Stimulated activated CD4-positive, alpha-beta T cell treated with anti-CD3 and anti-CD28 coated beads, Interleukin-4, amount 100 ng/mL, for 4 hours (primary cell): ENCODE measurements around the gene NF1.
"Not testable (repeated sequence)": the region's sequence is repeated elsewhere in the genome, so short reads cannot be mapped to it uniquely, and the experiment has no call there.

ENCODE experiments used
- DNase-seq, 2 experiments: peaks; one replicate each; pipeline ENCODE4 v3.0.0-alpha.2; 2020

NF1 gene

GRCh38 chr17:31202968-31203367, 108.2 kb downstream of the NF1 start:
- DNase-seq: no peak

- DNase-seq: no peak
Observed at GRCh38 chr17:31211352-31212012, 116.7 kb downstream of the NF1 start.

DNA sequence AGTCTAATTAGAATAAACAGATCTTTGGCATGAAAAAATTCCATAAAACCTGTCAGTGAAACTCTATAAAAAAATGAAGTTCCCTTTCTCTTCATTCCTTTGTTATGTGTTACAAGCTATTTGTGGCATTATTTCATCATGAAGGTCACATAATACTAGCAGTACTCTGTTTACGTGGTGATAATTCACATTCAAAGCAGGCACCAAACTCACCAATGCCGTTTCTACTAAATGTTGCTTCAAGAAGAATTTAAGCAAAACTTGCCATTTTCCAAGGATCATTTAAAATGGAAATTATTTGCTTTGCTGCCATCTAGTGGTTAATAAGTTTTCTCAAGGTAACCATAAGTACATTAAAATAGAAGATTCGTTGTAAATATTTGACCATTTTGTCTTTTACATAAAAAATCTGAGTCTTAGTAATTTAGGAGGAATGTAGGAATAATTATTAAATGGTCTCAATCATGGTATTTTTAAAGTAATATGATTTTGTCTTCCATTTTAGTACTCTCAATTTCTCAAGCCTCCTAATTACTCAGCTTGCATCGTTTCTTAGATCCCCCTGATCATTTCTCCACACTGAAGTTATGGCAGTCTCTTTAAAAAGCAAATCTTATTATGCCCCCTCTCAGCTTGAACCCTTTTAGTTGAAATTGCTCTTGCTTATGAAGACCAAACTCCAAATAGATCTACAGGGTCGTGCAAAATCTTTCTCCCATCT, 121.4 kb downstream of the NF1 start:
- no peak for DNase-seq

DNA sequence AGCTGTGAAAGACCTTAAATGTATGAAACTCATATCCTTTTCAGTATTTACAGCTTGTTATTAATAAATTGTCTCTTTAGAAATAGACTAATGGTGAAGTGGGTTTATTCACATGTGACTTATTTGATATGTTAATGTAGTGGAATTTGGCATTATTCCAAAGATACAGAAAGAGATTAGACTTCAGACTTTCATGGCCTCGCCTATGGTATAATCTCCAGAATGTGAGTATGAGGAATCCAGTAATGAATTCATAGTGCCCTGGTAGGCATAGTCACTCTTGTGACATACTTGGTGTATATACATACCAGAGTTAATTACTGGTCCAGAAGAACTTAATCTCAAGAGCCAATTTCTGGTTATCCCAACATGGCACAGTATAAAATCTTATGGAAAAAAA, 129.6 kb downstream of the NF1 start:
- DNase-seq: no peak

- no peak for DNase-seq
Observed at GRCh38 chr17:31225831-31226230, 131.1 kb downstream of the NF1 start.

- DNase-seq: no peak
Observed at GRCh38 chr17:31226373-31226772, 131.6 kb downstream of the NF1 start.

DNA sequence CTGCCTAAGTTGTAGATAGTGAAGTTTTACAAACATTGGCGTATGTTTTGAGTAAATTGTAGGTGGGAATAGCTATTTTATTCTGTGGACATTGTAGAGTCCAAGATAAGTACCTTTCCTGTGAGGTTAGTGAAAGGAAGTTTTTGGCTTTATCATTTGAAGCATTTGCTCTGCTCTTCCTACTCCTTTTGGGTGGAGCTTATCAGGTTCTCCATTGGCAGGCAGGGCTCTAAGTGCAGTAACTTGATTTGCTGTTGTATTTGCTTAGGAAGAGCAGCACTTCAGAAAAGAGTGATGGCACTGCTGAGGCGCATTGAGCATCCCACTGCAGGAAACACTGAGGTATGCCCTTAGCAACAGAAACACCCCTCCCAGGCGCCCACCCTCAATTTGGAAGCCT, 132.2 kb downstream of the NF1 start:
- DNase-seq: no peak

DNA sequence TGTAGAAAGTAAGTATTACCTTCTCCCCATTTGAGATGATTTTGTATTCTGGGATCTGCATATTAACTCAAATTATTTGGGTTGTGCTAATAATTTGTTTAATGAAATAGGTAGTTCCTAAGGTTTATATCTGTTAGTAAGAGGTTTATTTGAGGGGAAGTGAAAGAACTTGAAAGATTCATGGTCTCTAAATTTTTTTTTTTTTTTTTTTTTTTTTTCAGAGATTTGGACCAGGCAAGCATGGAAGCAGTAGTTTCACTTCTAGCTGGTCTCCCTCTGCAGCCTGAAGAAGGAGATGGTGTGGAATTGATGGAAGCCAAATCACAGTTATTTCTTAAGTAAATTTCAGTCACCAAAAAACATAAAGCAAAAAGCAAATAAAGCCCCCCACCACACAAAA, 137.1 kb downstream of the NF1 start:
- no peak for DNase-seq

DNA sequence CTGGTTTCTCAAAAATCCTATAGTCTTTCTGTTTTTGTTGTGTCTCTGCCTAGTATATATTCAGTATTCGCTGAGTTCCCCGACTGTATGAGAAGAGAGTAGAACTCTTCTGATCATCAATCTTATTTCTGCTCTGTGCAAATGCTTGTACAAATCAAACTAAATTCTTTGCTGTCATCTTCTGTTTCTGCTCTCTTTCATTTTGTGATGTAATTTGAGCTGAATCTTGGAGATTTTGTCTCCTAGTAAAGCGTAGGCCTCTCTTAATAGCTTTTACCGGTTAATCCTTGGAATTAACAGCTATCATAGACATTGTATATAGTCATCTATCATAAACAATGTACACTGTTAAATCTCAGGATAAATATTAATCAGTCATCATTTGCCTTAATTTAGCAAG, 140.3 kb downstream of the NF1 start:
- no peak for DNase-seq

- DNase-seq: no peak
Observed at GRCh38 chr17:31236137-31236536, 141.4 kb downstream of the NF1 start.

DNA sequence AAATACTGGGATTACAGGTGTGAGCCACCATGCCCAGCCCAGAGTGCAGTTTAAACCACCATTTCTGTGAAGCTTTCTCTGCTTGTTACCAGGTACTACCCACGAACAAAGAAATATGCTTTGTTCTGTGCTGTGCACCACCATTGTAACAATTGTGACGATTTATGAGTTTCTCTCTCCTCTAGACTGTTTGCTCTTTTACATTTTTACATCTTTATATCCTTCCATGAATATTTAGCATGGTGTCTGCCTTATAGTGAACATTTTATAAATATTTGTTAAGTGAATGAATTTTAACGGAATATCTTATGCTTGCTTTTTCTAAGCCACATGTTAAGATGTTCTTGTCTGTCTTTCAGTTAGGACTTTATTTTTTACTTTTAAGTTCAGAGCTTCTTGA, 141.9 kb downstream of the NF1 start:
- DNase-seq: no peak

GRCh38 chr17:31241116-31241515, 146.3 kb downstream of the NF1 start:
- DNase-seq: no peak

DNA sequence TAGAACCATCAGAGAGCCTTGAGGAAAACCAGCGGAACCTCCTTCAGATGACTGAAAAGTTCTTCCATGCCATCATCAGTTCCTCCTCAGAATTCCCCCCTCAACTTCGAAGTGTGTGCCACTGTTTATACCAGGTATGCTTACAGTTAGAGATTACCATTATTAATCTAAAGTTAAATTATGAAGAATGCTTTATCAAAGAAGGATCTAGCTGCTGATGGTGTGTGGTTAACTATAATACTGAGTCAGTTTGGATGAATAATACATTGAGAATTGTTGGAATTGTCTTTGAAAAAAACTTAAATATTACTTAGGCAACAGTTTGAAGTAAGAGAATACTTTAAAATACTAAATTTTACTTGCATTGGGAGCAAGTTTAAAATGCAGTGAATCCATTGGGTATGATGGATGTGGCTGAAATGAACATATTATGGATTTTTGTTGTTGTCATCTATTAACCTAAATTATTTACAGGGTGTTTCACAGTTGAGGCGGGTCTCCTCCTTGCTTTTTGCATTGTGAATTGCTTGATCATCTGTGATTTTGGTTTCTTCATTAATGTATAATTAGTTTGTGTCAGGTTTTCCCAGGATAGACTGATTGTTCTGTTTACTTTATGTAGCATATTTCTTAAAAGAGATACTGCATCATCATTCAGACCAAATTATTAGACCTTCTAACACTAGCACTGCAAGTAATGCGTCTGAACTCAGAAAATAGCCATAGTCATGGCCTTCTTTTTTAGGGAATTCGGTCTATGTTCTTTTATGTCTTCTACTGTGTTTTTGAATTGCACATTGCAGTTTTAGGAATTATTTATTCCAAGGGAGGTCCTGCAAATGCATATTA, 154.4 kb downstream of the NF1 start:
- DNase-seq: no peak

DNA sequence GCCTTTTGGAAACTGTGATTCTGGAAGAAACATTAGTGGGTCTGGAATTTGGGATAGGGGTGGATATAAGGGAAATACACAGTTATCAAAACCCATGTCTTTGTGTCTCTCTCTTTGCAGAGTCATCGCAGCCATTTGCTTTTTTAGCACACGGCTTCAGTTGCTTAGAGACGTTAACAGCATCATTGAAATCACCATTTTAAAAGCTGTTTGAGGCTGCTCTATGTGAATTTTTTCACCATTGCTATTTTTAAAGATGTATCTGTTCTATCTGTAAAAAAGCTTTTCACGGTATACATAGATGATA, 155.0 kb downstream of the NF1 start:
- DNase-seq: no peak

- no peak for DNase-seq
Observed at GRCh38 chr17:31250229-31250628, 155.5 kb downstream of the NF1 start.

- no peak for DNase-seq
Observed at GRCh38 chr17:31251105-31251969, 156.6 kb downstream of the NF1 start.

- DNase-seq: no peak
Observed at GRCh38 chr17:31251970-31252328, 157.2 kb downstream of the NF1 start.

DNA sequence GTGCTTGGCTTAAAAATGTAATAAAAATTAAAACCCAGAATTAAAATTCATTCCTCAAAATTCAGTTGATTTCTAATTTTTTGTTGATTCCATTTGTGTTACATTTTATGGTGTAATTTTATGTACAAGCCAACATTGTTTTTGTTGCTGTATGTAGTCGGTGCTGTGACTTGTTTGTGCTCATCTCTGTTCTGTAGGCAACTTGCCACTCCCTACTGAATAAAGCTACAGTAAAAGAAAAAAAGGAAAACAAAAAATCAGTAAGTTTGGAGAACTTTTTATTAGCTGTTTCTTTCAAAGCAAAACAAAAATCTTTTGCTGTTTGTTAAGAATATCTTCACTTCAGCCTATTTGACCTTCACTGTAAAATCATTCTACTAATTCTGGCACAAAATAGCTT, 158.0 kb downstream of the NF1 start:
- DNase-seq: no peak

GRCh38 chr17:31254654-31255053, 159.9 kb downstream of the NF1 start:
- no peak for DNase-seq

DNA sequence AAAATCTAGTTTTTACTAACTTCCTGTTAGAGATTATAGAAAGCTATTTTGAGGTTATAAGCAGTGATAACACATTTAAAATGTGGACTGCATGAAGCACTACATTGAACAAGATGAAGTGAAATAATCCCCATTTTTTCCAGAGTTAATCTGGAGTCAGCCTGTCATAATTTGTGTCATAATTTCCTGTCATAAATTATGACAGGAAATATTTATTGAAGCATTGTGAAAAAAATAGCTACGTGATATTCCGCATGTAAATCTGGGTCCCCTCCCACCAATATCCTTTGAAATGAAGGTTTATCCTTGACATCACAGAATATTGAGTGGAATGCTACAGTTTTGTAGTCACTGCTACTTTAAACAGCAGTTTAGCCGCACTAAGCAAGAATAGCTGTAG, 162.2 kb downstream of the NF1 start:
- no peak for DNase-seq

- DNase-seq: no peak
Observed at GRCh38 chr17:31260151-31260550, 165.4 kb downstream of the NF1 start.

DNA sequence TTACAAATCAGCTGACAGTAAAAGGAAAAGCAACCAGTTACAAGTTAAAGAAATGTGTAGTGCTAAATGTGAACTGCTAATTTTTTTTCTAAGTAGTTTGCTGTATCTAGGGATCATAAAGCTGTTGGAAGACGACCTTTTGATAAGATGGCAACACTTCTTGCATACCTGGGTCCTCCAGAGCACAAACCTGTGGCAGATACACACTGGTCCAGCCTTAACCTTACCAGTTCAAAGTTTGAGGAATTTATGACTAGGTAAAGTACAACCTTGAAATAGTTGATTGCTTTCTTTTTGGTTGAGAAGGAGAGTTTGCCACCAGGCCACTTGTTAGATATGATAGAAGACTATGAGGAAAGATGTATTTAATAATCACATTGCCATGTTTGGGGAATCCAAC, 166.8 kb downstream of the NF1 start:
- DNase-seq: no peak

GRCh38 chr17:31262923-31263322, 168.1 kb downstream of the NF1 start:
- not testable (repeated sequence) for DNase-seq
